GM19193 (cell line): ENCODE results near the gene CHI3L1.

Source experiments
- POLR2A ChIP-seq: IDR thresholded peaks from 4 replicates; pipeline ENCODE4 v1.6.1; 2011; ENCODE audit not compliant: insufficient read depth, insufficient read length; ENCODE audit errors: extremely low read depth

The CHI3L1 gene

GRCh38 chr1:203178083-203178482 lies 8.4 kb downstream of the CHI3L1 start:
- no peak for TF ChIP-seq POLR2A

GRCh38 chr1:203177470-203178039 lies 8.9 kb downstream of the CHI3L1 start:
- no peak for TF ChIP-seq POLR2A

- TF ChIP-seq POLR2A: no peak
Measured at GRCh38 chr1:203177036-203177405, 9.5 kb downstream of the CHI3L1 start.

DNA sequence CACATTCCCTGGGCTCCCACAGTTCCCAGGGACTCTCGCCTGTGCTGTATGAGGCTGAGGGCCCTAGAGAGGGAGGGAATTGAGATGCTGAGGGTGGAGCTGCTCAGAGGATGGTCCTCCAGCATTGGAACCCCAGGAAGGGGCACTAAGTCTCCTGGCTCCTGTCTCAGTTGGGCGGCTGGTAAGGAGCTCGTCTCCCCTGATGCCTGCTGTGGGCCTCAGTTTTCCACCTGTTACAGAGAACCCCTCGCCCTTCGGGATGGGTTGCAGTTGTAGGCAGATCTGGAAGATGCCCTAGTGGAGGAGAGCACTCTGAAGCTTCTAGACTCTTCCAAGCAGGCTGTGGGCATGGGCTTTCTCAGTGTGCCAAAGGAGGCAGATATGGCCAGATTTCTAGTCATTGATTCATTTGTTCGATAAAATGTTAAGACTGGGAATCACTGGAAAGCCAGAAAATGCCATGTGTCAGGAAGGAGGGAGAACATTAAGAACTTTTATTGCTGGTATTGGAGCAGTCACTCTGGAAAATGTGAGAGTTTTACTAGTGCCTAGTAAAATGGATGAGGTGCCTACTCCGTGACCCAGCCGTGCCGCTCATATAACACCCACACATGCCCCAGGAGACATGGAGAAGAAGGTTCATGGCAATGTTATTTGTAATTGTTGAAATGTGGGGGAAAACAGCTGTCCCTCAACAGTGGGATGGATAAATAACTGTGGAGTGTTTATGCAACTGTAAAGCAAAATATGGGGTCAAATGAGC lies 10.1 kb downstream of the CHI3L1 start:
- TF ChIP-seq POLR2A: no peak

DNA sequence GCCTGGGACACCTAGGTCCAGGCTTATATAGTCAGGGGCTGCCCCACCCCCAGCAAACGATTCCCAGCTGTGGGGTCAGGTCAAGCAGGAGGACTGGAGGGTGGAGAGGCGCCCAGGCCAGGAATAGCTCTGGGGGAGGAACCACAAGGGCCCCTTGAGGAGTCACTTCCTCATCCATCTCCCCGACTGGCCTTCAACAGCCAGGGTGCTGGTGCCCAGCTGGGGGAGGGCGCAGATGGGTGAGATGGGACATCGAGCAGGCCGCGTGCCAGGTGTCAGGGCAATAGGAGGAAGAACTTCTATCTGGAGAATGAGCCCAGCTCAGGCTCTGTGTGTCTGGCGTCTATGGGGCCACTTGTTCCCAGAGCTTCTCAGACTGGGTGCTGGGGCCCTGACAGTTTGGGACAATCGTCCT lies 10.7 kb downstream of the CHI3L1 start:
- no peak for TF ChIP-seq POLR2A

DNA sequence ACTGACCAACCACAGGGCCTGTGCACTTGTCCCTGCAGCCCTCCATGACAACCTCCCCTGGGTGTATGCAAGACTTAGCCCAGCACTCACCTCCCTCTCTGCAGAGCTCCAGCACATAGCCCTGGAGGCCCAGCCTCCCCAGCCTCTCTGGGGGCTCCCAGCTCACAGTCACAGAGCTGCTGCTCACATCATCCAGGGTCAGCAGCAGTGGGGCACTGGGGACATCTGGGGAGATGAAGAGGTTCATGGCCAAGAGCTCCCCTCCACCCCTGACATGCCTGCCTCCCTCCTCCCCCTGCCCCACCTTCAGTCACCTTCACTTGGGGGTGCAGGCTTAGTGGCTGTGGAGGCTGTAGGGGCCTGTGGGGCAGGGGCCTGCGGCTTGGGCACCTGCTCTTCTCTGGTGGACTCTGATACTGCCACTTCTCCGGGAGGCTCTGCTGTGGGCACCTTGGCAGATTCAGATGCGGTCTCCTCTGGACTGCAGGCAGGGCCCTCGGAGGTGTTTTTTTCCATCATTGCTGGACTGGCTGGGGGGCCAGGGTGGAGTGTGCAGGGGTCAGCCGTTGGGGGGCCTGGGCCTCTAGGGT lies 11.2 kb downstream of the CHI3L1 start, which contains the start of gene MYBPH:
Gene MYBPH (minus strand): TSS at position 590 of the 590 bp plus-strand sequence. CDS start 71 bp downstream, at position 519.
- TF ChIP-seq POLR2A: no peak

DNA sequence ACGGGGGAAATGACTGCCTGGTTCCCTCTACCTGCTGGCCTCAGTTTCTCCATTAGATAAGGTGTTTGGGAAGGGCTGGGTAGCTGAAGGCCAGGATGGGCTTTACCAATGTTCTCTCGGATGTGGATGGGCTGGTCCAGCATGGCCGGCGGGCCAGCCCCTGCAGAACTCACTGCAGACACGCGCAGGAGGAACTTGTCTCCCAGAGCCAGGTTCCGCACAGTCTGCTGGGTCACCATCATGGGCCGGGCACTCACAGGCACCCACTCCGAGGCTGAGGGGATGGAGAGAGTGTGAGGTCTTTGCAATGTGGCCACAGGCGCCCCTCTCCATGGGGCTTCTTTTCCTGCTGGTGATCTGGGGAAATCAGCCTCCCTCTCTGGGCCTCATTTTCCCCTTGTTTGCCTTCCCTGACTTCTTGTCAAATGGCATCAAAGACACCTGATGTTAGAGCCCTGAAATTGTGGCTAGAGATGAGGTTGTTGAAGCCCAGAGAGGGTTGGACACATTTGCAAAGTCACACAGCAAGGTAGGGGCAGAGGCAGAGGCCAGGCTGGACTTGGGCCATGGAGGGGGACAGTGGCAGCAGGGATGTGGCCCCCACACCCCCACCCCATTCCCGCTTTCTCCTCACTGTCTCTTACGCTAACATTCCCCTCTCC lies 12.0 kb downstream of the CHI3L1 start:
- no peak for TF ChIP-seq POLR2A

DNA sequence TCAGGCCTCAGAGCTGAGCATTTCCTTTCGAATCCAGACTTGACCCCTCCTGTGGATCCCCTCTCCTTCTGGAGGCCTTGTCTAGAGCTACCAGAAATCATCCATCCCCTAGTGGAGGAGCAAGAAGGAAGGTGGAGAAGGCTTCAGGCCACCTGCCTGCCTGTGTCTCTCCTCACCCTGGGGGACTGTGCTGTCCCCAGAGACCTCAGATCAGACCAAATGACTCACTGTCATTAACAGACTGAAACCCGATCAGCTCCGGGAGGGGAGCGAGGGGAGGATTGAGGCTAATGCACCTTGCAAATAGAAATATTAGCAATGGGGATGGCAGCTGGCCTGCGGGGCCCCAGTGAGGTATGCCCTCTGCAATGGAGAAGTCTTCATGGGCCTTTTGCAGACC lies 12.9 kb downstream of the CHI3L1 start:
- TF ChIP-seq POLR2A: no peak

DNA sequence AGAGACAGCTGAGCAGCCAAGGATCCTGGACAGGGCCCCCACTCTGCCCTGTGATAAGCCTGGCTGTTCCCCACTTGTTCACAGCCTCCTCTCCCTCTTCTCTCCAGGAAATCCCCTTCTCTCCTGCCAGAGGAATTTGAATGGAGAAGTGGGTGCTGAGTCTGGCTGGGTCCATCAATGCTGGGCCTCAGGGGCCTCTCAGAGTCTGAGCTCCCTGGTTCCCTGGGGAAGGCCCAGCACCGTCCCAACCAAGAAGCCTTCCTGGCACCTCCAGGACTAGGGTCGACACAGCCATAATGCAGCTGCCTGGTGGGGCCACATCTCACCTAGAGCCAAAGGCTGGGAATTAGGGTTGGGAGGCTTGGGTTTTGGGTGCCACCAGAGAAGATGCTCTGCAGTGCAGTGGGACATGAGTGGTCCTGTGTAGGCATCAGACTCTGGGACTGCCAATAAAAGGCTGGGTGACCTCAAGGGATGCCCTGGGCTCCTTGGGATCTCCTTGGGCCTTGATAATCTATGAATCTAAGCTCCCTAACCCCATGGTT lies 13.4 kb downstream of the CHI3L1 start:
- TF ChIP-seq POLR2A: no peak

GRCh38 chr1:203172184-203173010 lies 14.1 kb downstream of the CHI3L1 start:
- no peak for TF ChIP-seq POLR2A

DNA sequence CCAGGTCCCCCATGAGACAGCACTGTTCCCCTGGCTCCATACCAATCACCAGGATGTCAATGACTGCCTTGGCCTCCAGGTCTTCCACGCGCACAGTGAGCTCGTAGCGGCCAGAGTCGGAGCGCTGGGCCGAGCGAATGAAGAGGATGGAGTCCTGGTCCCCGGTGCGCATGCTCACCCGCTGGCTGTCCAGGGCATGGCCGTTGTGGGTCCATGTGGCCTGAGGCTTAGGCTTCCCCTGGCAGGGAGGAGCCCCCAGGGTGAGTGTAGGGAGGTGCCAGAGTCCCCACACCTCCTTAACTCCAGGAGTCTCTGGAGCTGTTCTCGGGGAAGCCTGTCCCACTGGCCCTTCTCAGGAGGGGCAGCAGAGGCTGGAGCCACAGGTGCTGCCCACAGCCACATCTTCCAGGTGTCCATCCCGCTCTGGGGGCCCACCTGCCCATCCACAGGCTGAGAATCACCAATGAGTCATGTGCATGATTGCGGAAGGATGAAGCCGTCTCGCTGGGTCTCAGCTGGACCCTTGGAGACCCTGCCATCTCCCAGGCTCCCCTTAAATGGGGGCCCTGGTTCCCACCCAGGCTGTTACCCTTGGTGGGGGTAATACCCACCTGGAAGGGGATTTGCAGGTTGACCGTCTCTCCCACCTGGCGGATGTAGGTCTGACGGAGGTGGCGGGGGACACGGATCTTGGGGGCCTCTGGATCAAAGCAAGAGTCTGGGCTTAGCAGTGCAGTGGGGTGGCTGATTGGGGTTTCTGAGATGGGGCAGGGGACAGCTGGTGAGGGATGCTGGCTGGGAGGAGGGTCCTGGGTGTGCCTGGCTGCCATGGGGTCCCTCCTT lies 14.9 kb downstream of the CHI3L1 start:
- TF ChIP-seq POLR2A: no peak

DNA sequence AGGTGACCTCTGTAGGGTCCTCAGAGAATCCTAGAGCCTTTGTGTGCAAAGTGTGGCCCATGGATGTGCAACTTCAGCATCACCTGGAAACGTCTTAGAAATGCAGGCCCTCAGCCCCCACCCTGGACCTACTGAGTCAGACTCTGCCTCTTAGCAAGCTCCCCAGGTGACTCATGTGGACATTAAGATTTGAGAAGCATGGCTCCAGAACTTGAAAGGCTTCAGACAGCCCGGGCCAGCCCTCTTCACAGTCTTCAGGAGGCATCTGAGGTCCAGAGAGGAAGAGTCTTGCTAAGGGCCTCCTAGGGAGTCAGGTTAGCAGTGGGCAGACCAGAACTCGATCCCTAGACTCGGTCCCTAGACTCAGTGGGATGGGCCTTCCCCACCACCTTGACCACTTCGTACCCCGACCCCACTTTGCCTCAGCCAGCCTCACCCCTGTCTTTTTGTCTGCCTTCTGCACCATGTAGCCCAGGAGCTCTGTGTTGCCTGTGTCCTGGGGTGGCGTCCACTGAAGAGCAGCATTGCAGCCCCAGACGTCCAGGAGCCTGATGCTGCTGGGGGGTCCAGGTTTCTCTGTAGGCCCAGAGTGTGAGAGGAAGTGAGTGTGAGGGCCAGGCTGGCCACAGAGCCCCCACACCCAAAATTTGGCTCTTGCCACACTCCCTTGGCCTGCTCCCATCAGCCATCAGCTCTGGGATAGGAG lies 15.7 kb downstream of the CHI3L1 start:
- no peak for TF ChIP-seq POLR2A

DNA sequence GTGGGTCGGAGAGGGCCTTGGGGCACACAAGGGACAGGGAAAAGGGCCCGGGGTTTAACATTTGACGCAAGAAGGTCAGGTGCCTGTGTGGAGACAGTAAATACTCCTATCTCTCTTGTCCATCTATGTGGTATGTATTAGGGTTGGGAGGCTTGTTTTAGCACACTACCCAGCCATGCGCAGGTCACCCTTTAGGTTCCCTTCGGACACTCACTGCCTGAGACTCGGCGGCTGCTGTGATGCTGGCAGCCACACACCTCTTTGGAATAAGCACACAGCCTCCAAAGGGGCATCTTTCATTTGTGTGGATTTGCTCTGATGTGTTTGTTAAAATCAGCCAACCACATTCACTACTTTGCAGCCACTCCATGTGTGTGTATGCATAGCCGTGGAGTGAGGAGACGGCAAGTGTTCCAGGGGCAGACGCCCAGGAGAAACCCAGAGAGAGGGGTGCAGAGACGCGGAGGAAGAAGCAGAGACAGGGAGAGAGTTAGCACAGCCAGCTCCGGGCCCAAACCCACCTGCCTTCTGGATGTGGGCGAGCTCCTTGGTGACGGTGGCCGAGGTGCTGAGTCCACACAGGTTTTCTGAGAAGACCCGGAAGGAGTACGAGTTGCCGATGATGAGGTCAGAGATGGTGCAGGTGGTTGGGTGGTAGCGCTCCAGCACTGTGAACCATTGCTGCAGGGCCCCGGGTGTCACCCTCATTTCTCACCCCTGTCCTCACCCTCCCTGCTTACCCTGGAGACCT lies 16.6 kb downstream of the CHI3L1 start:
- no peak for TF ChIP-seq POLR2A

- no peak for TF ChIP-seq POLR2A
Measured at GRCh38 chr1:203168991-203169390, 17.5 kb downstream of the CHI3L1 start.
